ENCODE data around the gene MMP17. TPM values are rescaled to one million over a fixed set of nuclear protein-coding genes. Genes with fewer than 3 reads are reported as not detected.
A peak's percentile ranks its signal among the peaks of the same experiment; 100 is the strongest.

MMP17 gene
- total RNA-seq, 1 donor from 2014 or later: 1.6 TPM

GRCh38 chr12:131829791-131830334 lies 1.7 kb downstream of the MMP17 start:
- no peak for DNase-seq (ENCODE audit: low read depth)

GRCh38 chr12:131830335-131830913 lies 2.2 kb downstream of the MMP17 start:
- DNase-seq (ENCODE audit: low read depth): peak; percentile 3

- DNase-seq (ENCODE audit: low read depth): peak; percentile 2
Observed at GRCh38 chr12:131830914-131831571, 2.9 kb downstream of the MMP17 start.

- DNase-seq (ENCODE audit: low read depth): peak; percentile 10
Observed at GRCh38 chr12:131831635-131832041, 3.4 kb downstream of the MMP17 start.

- no peak for DNase-seq (ENCODE audit: low read depth)
Observed at GRCh38 chr12:131832321-131833231, 4.4 kb downstream of the MMP17 start.

- no peak for DNase-seq (ENCODE audit: low read depth)
Observed at GRCh38 chr12:131833288-131833895, 5.2 kb downstream of the MMP17 start.

- DNase-seq (ENCODE audit: low read depth): peak; percentile 14
Observed at GRCh38 chr12:131833896-131834641, 5.9 kb downstream of the MMP17 start.

- DNase-seq (ENCODE audit: low read depth): no peak
Observed at GRCh38 chr12:131834798-131835615, 6.8 kb downstream of the MMP17 start.

GRCh38 chr12:131835616-131836171 lies 7.5 kb downstream of the MMP17 start:
- no peak for DNase-seq (ENCODE audit: low read depth)

- no peak for DNase-seq (ENCODE audit: low read depth)
Observed at GRCh38 chr12:131836193-131836592, 8.0 kb downstream of the MMP17 start.

GRCh38 chr12:131836714-131837397 lies 8.7 kb downstream of the MMP17 start:
- no peak for DNase-seq (ENCODE audit: low read depth)

- DNase-seq (ENCODE audit: low read depth): no peak
Observed at GRCh38 chr12:131840643-131841416, 12.6 kb downstream of the MMP17 start.

GRCh38 chr12:131841547-131841946 lies 13.4 kb downstream of the MMP17 start:
- DNase-seq (ENCODE audit: low read depth): no peak

- no peak for DNase-seq (ENCODE audit: low read depth)
Observed at GRCh38 chr12:131842169-131842568, 14.0 kb downstream of the MMP17 start.

- DNase-seq (ENCODE audit: low read depth): no peak
Observed at GRCh38 chr12:131843527-131843926, 15.3 kb downstream of the MMP17 start.

GRCh38 chr12:131844140-131844539 lies 15.9 kb downstream of the MMP17 start:
- DNase-seq (ENCODE audit: low read depth): no peak

- DNase-seq (ENCODE audit: low read depth): no peak
Observed at GRCh38 chr12:131844656-131845055, 16.5 kb downstream of the MMP17 start.

- DNase-seq (ENCODE audit: low read depth): no peak
Observed at GRCh38 chr12:131845121-131845520, 16.9 kb downstream of the MMP17 start.

- DNase-seq (ENCODE audit: low read depth): no peak
Observed at GRCh38 chr12:131847456-131847855, 19.3 kb downstream of the MMP17 start.

Data from renal cortical epithelial cell (primary cell).